HepG2 (cell line): Measurements from ENCODE around the gene QRFP. TPM values are rescaled to one million over a fixed set of nuclear protein-coding genes. Genes with fewer than 3 reads are reported as not detected.
A peak's percentile ranks its signal among the peaks of the same experiment; 100 is the strongest.

Experiments used
- CHD2 ChIP-seq: IDR thresholded peaks from 2 replicates; pipeline ENCODE4 v1.6.1; 2011; ENCODE audit warnings: low read depth, low read length, improper control_type of control experiment
- ESRRA ChIP-seq: sonication (generic); formaldehyde crosslinking; IDR thresholded peaks from 2 replicates; pipeline ENCODE4 v1.5.1; 2020; ENCODE audit warnings: mild to moderate bottlenecking, low read depth, missing genetic modification reagents
- MBD4 ChIP-seq: IDR thresholded peaks from 2 replicates; pipeline ENCODE4 v1.6.1; 2012; ENCODE audit warnings: low read length, inconsistent platforms, borderline replicate concordance
- MTF1 ChIP-seq: sonication (generic); formaldehyde crosslinking; IDR thresholded peaks from 2 replicates; pipeline ENCODE4 v1.5.0; 2020; ENCODE audit warnings: missing genetic modification reagents
- NFE2L2 ChIP-seq: fragments of 150-350 bp; IDR thresholded peaks from 2 replicates; pipeline ENCODE4 v1.6.1; 2014; ENCODE audit warnings: low read length
- NR3C1 ChIP-seq: sonication (generic); formaldehyde crosslinking; IDR thresholded peaks from 2 replicates; pipeline ENCODE4 v1.4.0; 2020; ENCODE audit warnings: missing genetic modification reagents
- RBM22 ChIP-seq: fragments of 200-400 bp; formaldehyde crosslinking; optimal IDR thresholded peaks from 2 replicates; pipeline ENCODE3; 2017; ENCODE audit warnings: mild to moderate bottlenecking, low read length, moderate library complexity
- RFXAP ChIP-seq: sonication (generic); formaldehyde crosslinking; IDR thresholded peaks from 2 replicates; pipeline ENCODE4 v1.4.0; 2020; ENCODE audit warnings: missing genetic modification reagents, borderline replicate concordance
- SRSF9 ChIP-seq: fragments of 200-400 bp; formaldehyde crosslinking; IDR thresholded peaks from 2 replicates; pipeline ENCODE4 v1.6.1; 2018; ENCODE audit warnings: borderline replicate concordance, mild to moderate bottlenecking, low read depth, low read length; ENCODE audit not compliant: insufficient read depth, poor library complexity, severe bottlenecking
- STAG1 ChIP-seq: sonication (generic); formaldehyde crosslinking; IDR thresholded peaks from 2 replicates; pipeline ENCODE4 v1.4.0; 2020; ENCODE audit warnings: missing genetic modification reagents
- U2AF1 ChIP-seq: fragments of 200-400 bp; formaldehyde crosslinking; optimal IDR thresholded peaks from 2 replicates; pipeline ENCODE3; 2017; ENCODE audit warnings: mild to moderate bottlenecking, low read depth, low read length
- XBP1 ChIP-seq: sonication (generic); formaldehyde crosslinking; IDR thresholded peaks from 2 replicates; pipeline ENCODE4 v1.5.0; 2020; ENCODE audit warnings: missing genetic modification reagents
- ZNF224 ChIP-seq: sonication (generic); formaldehyde crosslinking; IDR thresholded peaks from 2 replicates; pipeline ENCODE4 v1.5.0; 2020; ENCODE audit warnings: mild to moderate bottlenecking, missing genetic modification reagents
- ZNF30 ChIP-seq: sonication (generic); formaldehyde crosslinking; IDR thresholded peaks from 2 replicates; pipeline ENCODE4 v1.5.0; 2020; ENCODE audit warnings: mild to moderate bottlenecking, missing genetic modification reagents
- ZNF510 ChIP-seq: sonication (generic); formaldehyde crosslinking; IDR thresholded peaks from 2 replicates; pipeline ENCODE4 v1.4.0; 2020; ENCODE audit warnings: low read depth, mild to moderate bottlenecking, missing genetic modification reagents
- ZNF547 ChIP-seq: sonication (generic); formaldehyde crosslinking; IDR thresholded peaks from 2 replicates; pipeline ENCODE4 v1.5.1; 2020; ENCODE audit warnings: mild to moderate bottlenecking, missing genetic modification reagents
- ZNF589 ChIP-seq: sonication (generic); formaldehyde crosslinking; conservative IDR thresholded peaks from 2 replicates; pipeline ENCODE4 v1.8.0; 2022; ENCODE audit warnings: mild to moderate bottlenecking, moderate library complexity, missing genetic modification reagents
- ZNF747 ChIP-seq: sonication (generic); formaldehyde crosslinking; IDR thresholded peaks from 2 replicates; pipeline ENCODE4 v1.8.1; 2023; ENCODE audit warnings: missing genetic modification reagents, mild to moderate bottlenecking, borderline replicate concordance
- ZNF749 ChIP-seq: sonication (generic); formaldehyde crosslinking; IDR thresholded peaks from 2 replicates; pipeline ENCODE4 v1.8.0; 2022; ENCODE audit warnings: mild to moderate bottlenecking, missing genetic modification reagents, moderate library complexity, borderline replicate concordance
- ZNF891 ChIP-seq: sonication (generic); formaldehyde crosslinking; IDR thresholded peaks from 2 replicates; pipeline ENCODE4 v1.5.0; 2020; ENCODE audit warnings: mild to moderate bottlenecking, missing genetic modification reagents
- polyA plus RNA-seq, 8 experiments: library from polyadenylated mRNA; depleted of rRNA in 3 of 8; stranded (reverse) in 7 of 8; unstranded in 1 of 8; fragments of >200 nt; fragmentation: Illumina TruSeq in 4 of 8; extraction: Trizol in 4 of 8; gene quantifications; 2 replicates each; pipeline versions ENCODE4 v1.2.1 to v1.2.3, GENCODE V29; 2011 to 2016; ENCODE audit warnings: low read depth in 4 of 8, missing spikeins in 1 of 8, mixed read lengths in 1 of 8; ENCODE audit not compliant: insufficient read depth in 1 of 8
- total RNA-seq, 5 experiments: library from RNA; depleted of rRNA; stranded (reverse); fragments of >200 nt; fragmentation: Illumina TruSeq; extraction: Trizol; gene quantifications; 2 replicates each; pipeline ENCODE4 v1.2.3, GENCODE V29; 2016; ENCODE audit warnings: low read depth in 1 of 5
- TF ChIP-seq, protein P1 (sequence below): sonication (generic); formaldehyde crosslinking; conservative IDR thresholded peaks from 2 replicates; pipeline ENCODE4 v1.4.0; 2020; ENCODE audit warnings: mild to moderate bottlenecking, missing genetic modification reagents, moderate library complexity
- TF ChIP-seq, protein P2 (sequence below): sonication (generic); formaldehyde crosslinking; IDR thresholded peaks from 2 replicates; pipeline ENCODE4 v1.5.1; 2020; ENCODE audit warnings: mild to moderate bottlenecking, missing genetic modification reagents, moderate library complexity
- TF ChIP-seq, protein P3 (sequence below): sonication (generic); formaldehyde crosslinking; IDR thresholded peaks from 2 replicates; pipeline ENCODE4 v1.5.0; 2020; ENCODE audit warnings: mild to moderate bottlenecking, missing genetic modification reagents, moderate library complexity

QRFP gene
- total and polyA plus RNA-seq, 2 of the 13 experiments (the other 11 are each of a cell fraction or from before 2014, with no cell fraction given) = not detected

DNA sequence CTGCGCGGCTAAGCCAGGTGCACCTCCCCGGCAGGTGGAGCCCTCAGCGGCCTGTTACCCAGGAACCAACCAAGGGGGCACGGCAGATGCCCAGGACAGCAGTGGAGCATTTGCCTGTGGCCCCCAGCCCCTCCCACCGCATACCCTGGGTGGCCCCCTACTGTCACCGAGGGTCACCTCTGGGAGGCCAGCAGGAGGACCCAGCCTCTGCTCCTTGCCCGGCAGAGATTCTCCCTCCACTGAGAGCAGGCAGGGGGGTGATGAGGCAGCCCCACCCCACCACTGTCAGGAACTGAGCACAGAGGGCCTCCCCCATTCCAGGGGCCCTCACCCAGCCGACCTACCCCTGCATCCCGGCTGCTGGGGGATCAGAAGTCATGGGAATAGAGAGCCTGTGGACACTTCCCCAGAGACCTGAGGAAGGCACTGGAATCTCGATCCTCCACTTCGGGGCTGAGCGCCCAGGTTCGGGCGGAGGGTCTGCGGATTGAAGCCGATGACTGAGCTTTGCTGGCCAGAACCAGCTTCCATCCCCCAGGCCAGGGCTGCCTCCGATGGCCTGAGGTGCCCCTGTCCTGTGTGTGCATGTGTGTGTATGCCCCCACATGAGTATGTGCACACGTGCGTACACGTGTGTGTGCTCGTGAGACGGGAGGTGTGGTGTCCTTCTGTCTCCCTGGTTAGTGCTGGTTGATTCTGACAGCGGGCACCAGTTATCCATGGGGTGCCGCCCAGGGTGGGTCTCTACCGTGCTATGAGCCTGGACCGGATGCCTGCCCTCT is at the start of gene QRFP (continued):
- TF ChIP-seq NFE2L2 = no peak
- TF ChIP-seq, protein P1, sequence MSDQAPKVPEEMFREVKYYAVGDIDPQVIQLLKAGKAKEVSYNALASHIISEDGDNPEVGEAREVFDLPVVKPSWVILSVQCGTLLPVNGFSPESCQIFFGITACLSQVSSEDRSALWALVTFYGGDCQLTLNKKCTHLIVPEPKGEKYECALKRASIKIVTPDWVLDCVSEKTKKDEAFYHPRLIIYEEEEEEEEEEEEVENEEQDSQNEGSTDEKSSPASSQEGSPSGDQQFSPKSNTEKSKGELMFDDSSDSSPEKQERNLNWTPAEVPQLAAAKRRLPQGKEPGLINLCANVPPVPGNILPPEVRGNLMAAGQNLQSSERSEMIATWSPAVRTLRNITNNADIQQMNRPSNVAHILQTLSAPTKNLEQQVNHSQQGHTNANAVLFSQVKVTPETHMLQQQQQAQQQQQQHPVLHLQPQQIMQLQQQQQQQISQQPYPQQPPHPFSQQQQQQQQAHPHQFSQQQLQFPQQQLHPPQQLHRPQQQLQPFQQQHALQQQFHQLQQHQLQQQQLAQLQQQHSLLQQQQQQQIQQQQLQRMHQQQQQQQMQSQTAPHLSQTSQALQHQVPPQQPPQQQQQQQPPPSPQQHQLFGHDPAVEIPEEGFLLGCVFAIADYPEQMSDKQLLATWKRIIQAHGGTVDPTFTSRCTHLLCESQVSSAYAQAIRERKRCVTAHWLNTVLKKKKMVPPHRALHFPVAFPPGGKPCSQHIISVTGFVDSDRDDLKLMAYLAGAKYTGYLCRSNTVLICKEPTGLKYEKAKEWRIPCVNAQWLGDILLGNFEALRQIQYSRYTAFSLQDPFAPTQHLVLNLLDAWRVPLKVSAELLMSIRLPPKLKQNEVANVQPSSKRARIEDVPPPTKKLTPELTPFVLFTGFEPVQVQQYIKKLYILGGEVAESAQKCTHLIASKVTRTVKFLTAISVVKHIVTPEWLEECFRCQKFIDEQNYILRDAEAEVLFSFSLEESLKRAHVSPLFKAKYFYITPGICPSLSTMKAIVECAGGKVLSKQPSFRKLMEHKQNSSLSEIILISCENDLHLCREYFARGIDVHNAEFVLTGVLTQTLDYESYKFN (CRISPR knock-in tag) = no peak
- TF ChIP-seq ZNF749 = no peak
- TF ChIP-seq ZNF224 (CRISPR knock-in tag) = no peak
- TF ChIP-seq XBP1 (CRISPR knock-in tag) = no peak
- no peak for TF ChIP-seq ZNF30 (CRISPR knock-in tag)
- no peak for TF ChIP-seq RFXAP (CRISPR knock-in tag)
- TF ChIP-seq MTF1 (CRISPR knock-in tag) = no peak
- TF ChIP-seq U2AF1 = no peak
- no peak for TF ChIP-seq RBM22
- TF ChIP-seq ZNF510 = no peak
- TF ChIP-seq, protein P2, sequence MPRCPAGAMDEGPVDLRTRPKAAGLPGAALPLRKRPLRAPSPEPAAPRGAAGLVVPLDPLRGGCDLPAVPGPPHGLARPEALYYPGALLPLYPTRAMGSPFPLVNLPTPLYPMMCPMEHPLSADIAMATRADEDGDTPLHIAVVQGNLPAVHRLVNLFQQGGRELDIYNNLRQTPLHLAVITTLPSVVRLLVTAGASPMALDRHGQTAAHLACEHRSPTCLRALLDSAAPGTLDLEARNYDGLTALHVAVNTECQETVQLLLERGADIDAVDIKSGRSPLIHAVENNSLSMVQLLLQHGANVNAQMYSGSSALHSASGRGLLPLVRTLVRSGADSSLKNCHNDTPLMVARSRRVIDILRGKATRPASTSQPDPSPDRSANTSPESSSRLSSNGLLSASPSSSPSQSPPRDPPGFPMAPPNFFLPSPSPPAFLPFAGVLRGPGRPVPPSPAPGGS = no peak
- TF ChIP-seq, protein P3, sequence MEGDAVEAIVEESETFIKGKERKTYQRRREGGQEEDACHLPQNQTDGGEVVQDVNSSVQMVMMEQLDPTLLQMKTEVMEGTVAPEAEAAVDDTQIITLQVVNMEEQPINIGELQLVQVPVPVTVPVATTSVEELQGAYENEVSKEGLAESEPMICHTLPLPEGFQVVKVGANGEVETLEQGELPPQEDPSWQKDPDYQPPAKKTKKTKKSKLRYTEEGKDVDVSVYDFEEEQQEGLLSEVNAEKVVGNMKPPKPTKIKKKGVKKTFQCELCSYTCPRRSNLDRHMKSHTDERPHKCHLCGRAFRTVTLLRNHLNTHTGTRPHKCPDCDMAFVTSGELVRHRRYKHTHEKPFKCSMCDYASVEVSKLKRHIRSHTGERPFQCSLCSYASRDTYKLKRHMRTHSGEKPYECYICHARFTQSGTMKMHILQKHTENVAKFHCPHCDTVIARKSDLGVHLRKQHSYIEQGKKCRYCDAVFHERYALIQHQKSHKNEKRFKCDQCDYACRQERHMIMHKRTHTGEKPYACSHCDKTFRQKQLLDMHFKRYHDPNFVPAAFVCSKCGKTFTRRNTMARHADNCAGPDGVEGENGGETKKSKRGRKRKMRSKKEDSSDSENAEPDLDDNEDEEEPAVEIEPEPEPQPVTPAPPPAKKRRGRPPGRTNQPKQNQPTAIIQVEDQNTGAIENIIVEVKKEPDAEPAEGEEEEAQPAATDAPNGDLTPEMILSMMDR = peak; percentile 70
- TF ChIP-seq ESRRA = no peak
- no peak for TF ChIP-seq SRSF9
- TF ChIP-seq MBD4 = no peak
- TF ChIP-seq CHD2 = no peak
- peak; percentile 66 for TF ChIP-seq STAG1 (CRISPR knock-in tag)
- TF ChIP-seq NR3C1 = no peak
- no peak for TF ChIP-seq ZNF891 (CRISPR knock-in tag)
- no peak for TF ChIP-seq ZNF747 (CRISPR knock-in tag)
- TF ChIP-seq ZNF589 (CRISPR knock-in tag) = no peak
- TF ChIP-seq ZNF547 (CRISPR knock-in tag) = no peak
